T-helper 9 cell (primary cell): ENCODE results near the gene CPSF3.

Experiments used
- DNase-seq: peaks from one replicate; pipeline ENCODE4 v3.0.0-alpha.2; 2020
- total RNA-seq, 2 donors: gene quantifications; one replicate each; lab custom pipeline; 2026; lab: John Stamatoyannopoulos, UW

CPSF3 gene
- 19.8 to 42.1 reads per million in 2 donors for total RNA-seq

DNA sequence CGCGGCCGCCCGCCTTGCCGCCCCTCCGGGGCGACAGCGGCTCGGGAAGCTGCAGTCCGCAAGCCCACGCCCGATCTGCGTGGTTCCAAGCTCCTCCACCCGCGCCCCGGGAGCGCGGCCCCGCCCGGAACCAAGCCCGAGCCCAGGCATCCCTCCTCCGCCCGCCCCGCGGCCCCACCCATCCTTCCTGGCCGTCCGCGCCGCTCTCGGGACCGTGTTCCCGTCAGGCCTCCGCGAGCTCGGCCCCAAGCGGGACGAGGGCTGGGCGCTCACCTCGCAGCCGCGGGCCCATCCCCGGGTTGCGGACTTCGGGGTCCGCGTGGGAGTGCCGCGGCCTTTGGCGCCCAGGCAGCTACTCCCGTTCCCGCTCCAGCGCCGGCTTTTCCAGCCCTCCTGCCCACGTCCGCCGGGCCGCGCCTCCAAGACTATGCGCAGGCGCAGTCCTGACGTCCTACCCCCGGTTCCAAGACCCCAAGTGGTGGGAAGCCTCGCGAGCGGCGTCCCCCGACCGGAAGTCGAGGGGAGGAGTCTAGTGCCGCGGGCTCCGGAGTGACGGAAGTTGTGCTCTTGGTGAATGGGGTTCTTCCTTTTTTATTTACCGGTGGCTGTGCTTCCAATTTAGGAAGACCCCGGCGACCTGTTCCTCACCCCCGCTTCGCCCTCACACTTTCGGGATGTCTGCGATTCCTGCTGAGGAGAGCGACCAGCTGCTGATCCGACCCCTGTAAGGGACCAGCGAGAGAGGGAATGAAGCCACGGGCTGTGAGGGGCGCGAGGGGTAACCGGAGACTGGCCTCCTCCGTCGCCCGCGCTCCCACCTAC lies at the start of gene CPSF3, which contains the start of gene ITGB1BP1:
Gene CPSF3 (plus strand): TSS at position 555 of the 822 bp plus-strand sequence. CDS start 120 bp downstream, at position 675.
Gene ITGB1BP1 (minus strand): TSS at position 429 of the 822 bp plus-strand sequence. CDS start 4,831 bp downstream, outside the sequence.
- DNase-seq = peak; percentile 91

DNA sequence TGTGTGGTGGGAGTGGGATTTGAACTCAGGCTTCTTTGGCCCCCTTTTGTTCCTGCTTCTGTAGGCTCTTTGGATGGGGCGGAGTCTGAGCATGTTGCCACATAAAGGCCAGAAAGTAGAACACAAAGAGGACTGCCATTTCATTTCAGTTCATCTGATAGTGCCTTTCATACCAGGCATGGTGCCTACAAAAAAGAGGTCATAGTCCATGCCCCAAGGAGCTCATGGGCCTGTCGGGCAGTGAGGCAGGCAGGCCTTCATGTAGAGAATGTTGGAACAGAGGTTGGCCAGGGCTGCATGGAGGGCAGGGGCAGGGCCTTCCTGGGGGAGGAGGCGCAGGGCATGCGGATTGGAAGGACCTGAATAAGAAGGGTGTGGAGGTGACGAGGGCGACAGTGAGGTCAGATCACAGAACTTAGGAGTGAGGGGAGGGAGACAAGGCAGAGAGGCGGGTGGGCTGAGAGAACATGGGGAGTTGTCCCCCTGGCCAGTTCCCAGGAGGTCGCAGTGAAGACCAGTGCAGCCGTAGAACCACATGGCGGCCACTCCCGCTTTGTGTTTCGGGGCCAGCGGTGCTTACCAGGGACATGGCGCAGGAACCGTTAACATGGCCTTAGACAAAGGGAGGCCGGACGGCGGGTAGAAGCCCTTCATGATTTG lies 49.3 kb upstream of the CPSF3 start:
- DNase-seq = no peak

DNA sequence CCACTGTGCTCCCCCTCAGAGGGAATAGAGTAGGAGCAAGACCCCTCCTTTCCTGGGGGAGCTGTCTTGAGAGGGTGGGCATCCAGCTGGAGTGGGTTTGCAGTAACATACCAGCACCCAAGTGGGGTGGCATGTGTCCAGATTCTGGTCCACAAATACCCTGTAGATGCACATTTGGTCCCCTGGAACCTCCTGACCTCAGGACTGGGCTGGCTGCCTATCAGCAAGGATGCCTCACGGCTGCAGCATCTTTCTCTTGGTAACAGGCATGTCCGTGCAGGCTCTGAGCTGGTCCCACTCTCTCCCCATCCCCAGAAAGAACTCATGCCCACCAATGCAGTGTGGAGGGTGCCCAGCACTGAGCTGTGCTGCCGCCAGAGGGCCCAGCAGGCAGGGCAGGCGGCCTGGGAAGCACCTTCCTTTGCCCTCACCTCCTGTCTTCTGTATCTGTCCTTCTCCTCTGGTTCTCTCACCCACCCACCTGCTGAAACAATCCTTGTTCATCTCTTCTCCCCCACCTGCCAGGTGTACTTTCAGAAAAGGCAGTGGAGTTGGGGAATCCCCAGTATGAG lies 47.5 kb upstream of the CPSF3 start:
- no peak for DNase-seq

GRCh38 chr2:9377461-9378097 lies 45.9 kb upstream of the CPSF3 start:
- no peak for DNase-seq

DNA sequence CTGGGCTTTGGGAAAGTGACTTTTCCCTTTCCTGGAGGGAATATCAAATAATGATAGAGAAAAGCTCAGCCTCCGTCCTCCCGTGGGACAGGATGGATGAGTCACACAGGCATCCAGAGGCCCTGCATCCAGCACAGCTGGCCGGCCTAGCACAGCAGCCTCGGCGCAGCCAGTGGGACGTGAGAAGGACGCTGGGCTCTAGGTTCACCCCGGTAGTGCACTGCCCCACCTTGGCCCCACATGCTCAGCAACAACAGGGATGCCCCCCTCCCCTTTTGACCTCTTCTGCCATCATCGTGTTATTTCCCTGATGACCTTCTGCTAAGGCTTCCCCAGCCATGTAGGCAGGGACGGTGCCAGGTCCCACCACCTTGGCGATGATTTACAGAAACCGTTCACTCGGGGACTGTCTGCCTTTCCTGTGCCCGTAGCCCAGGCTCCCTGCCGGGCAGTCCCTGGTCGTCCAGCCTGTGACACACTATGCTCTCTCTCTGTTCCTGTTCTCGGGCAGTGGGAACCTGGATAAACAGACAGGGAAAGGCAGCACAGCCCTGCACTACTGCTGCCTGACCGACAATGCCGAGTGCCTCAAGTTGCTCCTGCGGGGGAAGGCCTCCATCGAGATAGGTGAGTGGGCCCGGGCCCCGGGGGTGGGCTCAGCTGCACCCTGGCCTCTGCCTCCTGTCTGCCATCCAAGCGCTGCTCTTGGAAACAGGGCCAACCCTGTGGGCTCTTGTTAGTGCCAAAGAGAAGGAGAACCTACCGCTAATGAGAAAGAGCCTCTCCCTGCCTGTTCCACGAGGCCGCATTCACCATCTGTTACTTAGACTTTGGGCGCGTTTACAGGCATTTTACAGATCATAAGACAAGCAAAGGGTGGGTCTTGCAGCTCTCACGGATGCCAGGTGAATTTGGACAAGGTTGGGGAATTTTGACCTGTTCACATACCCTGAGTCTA lies 44.7 kb upstream of the CPSF3 start:
- DNase-seq = no peak

DNA sequence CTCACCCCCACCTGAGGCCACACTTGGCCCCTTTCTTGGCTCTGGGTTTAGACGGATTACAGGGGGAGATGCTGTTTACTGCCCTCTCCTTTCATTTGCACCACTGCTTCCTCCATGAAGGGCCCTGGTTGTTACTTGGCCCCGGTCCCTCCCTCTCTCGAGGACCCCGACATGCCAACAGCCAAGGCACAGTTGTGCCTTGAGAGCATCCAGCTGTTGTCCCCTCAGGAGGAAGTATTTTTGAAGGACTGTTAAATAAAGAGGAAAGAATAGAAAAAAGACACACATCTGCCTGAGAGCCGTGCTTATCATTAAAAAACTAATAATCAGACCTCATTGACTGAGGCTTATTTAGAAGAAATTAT lies 44.1 kb upstream of the CPSF3 start:
- DNase-seq = no peak

DNA sequence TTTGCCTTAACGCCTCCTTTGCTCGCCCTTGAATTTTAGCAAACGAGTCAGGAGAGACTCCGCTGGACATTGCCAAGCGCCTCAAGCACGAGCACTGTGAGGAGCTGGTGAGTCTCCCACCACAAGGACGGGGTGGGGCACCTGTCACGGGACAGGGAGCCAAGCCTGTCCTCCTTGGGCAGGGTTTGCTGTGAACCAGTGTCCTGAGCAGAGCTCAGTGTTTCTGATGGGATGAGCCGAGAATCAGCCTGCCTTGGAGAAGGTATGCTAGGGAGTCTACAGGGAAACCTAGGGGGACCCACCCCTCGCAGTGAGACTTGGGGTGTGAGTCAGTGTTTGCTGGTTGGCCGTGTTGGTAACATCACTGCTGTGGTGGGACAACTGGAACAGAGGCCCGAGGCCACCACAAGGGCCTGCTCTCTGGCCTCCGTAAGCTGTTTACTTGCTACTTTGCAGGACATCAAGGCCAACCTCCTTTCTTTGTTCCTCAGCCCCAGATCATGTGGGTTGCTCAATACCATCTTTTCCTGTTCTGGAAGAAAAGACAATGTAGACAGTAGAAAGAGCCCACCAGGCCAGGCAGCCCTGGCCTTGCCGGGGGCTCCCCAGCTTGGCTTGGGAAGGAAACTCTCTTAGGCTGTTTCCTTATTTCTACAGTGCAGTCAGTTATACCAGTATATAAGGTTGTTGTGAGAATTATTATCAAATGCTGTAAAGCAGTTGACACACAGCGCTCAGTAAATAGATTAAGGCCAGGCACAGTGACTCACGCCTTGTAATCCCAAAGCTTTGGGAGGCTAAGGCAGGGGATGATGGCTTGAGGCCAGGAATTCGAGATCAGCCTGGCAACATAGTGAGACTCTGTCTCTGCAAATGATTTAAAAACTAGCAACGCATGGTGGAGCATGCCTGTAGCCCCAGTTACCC lies 42.5 kb upstream of the CPSF3 start:
- DNase-seq = no peak

GRCh38 chr2:9382604-9383235 lies 40.7 kb upstream of the CPSF3 start:
- DNase-seq = no peak

GRCh38 chr2:9384521-9384920 lies 38.9 kb upstream of the CPSF3 start:
- no peak for DNase-seq

DNA sequence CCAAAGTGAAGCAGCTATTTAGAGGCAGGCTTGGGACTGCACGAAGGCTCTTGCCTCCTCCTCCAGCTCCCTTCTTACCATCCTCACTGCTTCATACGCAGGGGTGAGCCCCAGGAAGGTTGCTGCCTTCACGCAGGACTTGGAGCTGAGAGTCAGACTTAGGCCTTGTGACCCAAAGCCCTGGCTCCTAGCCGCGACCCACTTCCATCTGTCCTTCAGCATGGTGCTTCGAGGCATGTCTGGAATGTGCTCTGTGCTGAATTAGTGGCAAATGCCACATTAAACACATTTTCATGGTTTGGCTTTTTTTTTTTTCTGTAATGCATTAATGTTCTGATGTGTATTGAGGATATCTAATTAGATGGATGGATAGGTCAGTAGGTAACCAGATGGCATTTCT lies 37.6 kb upstream of the CPSF3 start:
- no peak for DNase-seq

DNA sequence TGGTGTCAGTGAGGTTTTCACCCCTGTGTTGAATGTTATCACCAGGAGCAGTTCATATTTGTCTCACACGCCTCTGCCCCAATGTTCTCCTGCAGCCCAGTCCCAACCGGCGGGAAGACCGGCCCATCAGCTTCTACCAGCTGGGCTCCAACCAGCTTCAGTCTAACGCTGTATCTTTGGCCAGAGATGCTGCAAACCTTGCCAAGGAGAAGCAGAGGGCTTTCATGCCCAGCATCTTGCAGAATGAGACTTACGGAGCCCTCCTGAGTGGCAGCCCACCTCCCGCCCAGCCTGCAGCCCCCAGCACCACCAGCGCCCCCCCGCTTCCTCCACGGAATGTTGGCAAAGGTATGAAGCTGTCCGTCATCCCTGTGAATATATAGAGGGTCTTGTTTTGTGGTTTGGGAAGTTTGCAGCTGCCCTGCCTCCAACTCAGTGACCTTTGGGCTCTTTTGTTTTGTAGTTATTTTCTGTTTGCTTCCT lies 35.2 kb upstream of the CPSF3 start:
- no peak for DNase-seq

DNA sequence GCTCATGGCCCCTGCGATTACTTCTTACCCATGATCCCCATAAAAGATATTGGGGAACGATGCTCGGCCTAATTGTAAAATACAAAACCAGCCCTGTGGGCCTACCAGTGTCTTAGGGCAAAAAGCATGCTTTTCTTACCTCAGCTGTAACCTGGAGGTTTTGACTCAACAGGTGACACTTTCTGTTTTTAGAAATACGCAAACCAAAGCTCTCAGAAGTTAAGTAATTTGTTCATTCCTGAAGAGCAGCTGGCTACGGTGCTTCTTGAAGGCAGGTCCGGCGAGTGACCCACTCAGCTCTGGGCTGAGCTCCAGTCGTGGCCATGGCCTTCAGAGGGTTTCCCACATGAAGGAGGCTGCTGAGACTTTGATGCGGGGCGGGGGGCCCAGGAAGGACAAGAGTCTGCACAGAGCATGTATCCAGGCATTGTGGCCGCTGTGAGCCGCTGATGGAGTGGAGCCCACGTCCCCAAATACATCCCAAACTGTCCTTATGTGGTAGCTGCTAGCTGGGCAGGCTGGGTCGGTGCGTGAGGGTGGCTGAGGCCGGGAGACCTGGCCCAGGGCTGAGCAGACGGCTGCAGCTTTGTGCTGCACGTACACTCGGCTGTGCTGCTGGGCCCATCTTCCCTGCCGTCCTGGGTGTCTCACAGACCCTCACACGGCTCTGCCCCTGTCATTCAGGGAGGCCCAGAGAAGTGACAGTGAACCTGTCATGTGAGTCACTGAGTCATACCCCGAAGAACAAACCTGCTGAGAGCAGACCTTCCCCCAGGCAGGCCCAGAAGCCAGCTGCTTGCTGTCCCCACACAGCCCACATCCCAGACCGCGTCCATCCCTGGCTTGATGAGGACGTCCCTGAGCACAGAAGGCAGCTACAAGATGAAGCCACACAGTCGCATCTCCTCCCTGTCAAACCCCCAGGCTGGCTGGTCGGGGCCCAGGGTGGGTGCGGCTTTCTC lies 34.2 kb upstream of the CPSF3 start:
- no peak for DNase-seq

GRCh38 chr2:9390151-9390850 lies 33.2 kb upstream of the CPSF3 start:
- no peak for DNase-seq

DNA sequence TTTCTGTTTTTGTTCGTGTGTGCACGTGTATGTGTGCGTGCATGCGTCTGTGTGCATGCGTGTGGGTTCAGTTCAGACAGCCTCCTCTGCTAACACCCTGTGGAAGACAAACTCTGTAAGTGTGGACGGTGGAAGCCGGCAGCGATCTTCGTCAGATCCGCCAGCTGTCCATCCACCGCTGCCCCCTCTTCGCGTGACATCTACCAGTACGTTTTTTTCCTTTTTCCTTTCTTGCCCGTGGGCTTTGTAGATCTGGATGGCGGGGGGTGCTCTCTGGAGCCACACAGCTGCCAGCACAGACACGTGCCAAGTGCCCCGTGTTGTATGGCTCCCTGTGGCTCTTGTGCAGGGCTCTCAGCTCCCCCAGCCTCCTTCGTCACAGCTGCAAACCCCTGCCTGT lies 32.5 kb upstream of the CPSF3 start:
- no peak for DNase-seq

DNA sequence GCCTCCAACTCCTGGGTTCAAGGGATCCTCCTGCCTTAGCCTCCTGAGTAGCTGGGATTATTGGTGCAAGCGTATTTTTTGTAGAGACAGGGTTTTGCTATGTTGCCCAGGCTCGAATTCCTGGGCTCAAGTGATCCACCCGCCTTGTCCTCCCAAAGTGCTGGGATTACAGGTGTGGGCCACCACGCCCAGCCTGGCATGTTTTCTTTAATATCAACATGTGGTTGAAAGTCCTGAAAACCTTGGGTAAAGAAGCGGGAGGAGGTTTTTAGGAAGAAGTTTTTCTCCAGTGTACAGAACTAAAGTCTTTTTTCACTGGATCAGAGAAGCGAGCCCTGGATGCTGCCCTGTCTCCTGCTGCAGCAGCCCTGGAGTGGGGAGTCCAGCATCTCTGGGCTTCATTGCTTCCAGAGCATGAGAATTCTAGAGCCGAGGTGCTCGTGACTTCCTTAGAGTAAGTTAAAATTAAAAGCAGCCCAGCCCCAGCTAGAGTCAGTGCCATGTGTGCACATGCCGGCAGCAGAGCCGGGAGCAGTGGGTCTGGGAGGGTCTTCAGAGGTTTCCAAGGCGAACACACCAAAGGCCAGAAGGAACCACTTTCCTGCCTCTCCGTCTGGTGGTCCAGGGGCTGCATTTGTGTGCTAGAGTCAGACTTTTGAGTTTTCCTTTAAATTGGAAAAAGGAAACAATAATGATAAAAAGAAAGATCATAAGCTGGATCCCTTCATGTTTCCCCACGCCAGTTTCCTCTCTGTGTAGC lies 31.3 kb upstream of the CPSF3 start:
- no peak for DNase-seq

DNA sequence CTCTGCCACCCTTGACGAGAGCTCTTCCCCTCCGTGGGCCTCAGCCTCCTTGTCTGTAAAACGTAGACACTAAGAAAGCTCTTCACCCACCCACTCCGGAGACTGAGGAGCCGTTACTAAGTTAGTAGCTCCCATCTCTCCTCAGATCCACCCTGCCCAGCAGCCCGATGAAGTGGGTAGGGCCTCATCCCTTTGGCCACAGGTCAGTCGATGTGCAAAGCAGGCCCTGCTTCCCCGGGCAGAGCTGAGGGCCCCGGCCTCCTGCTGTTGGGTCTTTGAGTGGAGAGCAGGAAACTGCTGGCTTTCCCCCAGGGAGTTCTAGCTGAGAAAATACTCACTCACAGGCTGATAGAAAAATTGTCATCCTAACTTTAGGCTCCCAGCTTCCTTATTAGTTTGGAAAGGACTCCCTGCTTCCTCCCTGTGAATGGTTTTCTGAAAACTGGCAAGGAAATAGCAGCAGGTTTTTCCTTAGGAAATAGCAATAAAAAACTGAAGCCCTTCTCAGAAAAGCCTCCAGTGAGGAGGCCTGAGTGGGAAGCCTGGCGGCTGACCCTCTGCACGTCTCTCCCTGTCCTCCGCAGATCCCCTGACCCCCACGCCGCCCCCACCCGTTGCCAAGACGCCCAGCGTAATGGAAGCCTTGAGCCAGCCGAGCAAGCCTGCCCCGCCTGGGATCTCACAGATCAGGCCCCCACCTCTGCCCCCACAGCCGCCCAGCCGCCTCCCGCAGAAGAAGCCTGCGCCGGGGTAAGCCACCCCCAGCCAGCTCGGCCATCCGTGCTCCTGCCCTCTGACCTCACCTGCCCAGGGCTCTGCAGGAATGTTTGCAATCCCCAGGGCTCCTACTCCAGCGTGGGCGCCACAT lies 30.3 kb upstream of the CPSF3 start:
- DNase-seq = no peak

DNA sequence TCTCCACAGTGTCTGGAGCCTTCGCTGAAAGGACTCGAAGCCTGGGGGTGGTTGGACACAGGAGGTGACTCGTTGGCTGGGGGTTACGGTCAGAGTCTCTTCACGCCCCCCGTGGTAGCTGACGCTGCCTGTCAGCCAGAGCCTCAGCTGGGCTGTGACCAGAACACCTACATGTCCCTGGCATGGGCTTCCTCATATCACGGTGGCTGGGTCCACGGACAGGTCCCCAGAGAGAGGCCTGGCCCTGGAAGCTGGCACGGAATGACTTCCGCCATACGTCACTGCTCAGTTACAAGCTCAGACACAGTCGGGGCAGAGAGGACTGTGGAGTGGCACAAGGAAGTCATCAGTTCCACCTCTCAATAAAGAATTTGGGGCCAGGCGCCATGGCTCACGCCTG lies 28.6 kb upstream of the CPSF3 start:
- DNase-seq = no peak
